Fibroblast of lung (primary cell): ENCODE results near the gene HSPBP1. TPM values are rescaled to one million over a fixed set of nuclear protein-coding genes. Genes with fewer than 3 reads are reported as not detected.

Source experiments
- DNase-seq, 2 donors: peaks; one replicate each; pipeline versions ENCODE4 v3.0.0 to v3.0.0-alpha.2; 2010; ENCODE audit warnings: low read depth in 2 of 2
- H2AFZ ChIP-seq: 2 replicates; pipeline ENCODE4 v1.5.1; 2012; ENCODE audit warnings: low read length, control low read depth, inconsistent platforms
- H3K27ac ChIP-seq: 2 replicates; pipeline ENCODE4 v1.5.1; 2011; ENCODE audit warnings: low read length, control low read depth; ENCODE audit not compliant: insufficient read depth
- H3K27me3 ChIP-seq: 2 replicates; pipeline ENCODE4 v1.5.1; 2011; ENCODE audit warnings: mild to moderate bottlenecking, low read length; ENCODE audit not compliant: control insufficient read depth, insufficient read depth
- H3K36me3 ChIP-seq: 2 replicates; pipeline ENCODE4 v1.5.1; 2011; ENCODE audit warnings: low read length; ENCODE audit not compliant: control insufficient read depth, insufficient read depth
- H3K4me1 ChIP-seq: 2 replicates; pipeline ENCODE4 v1.5.1; 2011; ENCODE audit warnings: low read length; ENCODE audit not compliant: control insufficient read depth, insufficient read depth; ENCODE audit errors: extremely low read depth
- H3K4me2 ChIP-seq: 2 replicates; pipeline ENCODE4 v1.5.1; 2011; ENCODE audit warnings: low read length, control low read depth; ENCODE audit not compliant: insufficient read depth; ENCODE audit errors: extremely low read depth
- H3K4me3 ChIP-seq, 4 experiments: fragments of 200-600 bp in 1 of 4; sonication (generic) in 1 of 4; replicated peaks in 1 of 4; 2 replicates each; pipeline ENCODE4 v1.5.1; 2011 to 2016; ENCODE audit warnings: low read length in 4 of 4, low read depth in 3 of 4, mild to moderate bottlenecking in 3 of 4, control low read depth in 2 of 4, inconsistent platforms in 1 of 4, mixed read lengths in 1 of 4; ENCODE audit not compliant: insufficient read depth in 1 of 4; ENCODE audit errors: control extremely low read depth in 1 of 4
- H3K79me2 ChIP-seq: 2 replicates; pipeline ENCODE4 v1.5.1; 2012; ENCODE audit warnings: mild to moderate bottlenecking, low read length, inconsistent platforms; ENCODE audit not compliant: control insufficient read depth, insufficient read depth
- H3K9ac ChIP-seq: 2 replicates; pipeline ENCODE4 v1.5.1; 2011; ENCODE audit warnings: mild to moderate bottlenecking, low read length, control low read depth; ENCODE audit not compliant: insufficient read depth
- H3K9me3 ChIP-seq: 2 replicates; pipeline ENCODE4 v1.5.1; 2012; ENCODE audit warnings: low read depth, low read length; ENCODE audit not compliant: control insufficient read depth, insufficient read depth
- H4K20me1 ChIP-seq: 2 replicates; pipeline ENCODE4 v1.5.1; 2011; ENCODE audit warnings: low read length; ENCODE audit not compliant: control insufficient read depth, insufficient read depth; ENCODE audit errors: extremely low read depth
- EZH2 ChIP-seq: IDR thresholded peaks from 2 replicates; pipeline ENCODE4 v1.5.1; 2012; ENCODE audit warnings: low read length, control low read depth, mild to moderate bottlenecking; ENCODE audit errors: missing control alignments
- polyA plus RNA-seq, 2 donors: library from polyadenylated mRNA; depleted of rRNA in 1 of 2; stranded (reverse) in 1 of 2; unstranded in 1 of 2; fragments of >200 nt; gene quantifications; 2 replicates each; pipeline ENCODE4 v1.2.1, GENCODE V29; 2011 to 2012; ENCODE audit warnings: missing spikeins in 1 of 2
- total RNA-seq: library from RNA; depleted of rRNA; stranded (reverse); fragments of >200 nt; gene quantifications from 2 replicates; pipeline ENCODE4 v1.2.1, GENCODE V29; 2014
- TF ChIP-seq, protein P1 (sequence below), 2 donors: IDR thresholded peaks in 1 of 2; conservative IDR thresholded peaks in 1 of 2; 1 replicate in 1 of 2; 2 replicates in 1 of 2; pipeline ENCODE4 v1.5.1; 2011 to 2012; ENCODE audit warnings: low read length in 2 of 2, control low read depth in 1 of 2, inconsistent platforms in 1 of 2, low read depth in 1 of 2, mild to moderate bottlenecking in 1 of 2

HSPBP1 gene
- total and polyA plus RNA-seq, 2 donors (not counting 1 experiment from before 2014, with no cell fraction given), result 12.5 to 21.5 TPM

DNA sequence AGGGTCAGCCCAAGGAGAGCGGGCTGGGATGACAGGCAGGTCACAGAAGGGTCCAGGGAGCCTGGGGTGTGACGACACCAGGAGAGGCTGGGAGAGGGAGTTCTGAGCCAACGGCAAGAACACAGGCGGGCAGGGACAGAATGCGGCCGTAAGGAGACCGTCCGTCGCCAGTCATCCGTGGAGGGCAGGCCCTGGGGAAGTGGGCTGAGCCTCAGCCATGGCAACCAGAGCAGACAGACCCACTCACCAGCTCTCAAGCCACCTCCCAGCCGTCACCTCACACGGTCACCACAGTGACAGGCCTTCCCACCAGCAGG lies 47.7 kb downstream of the HSPBP1 start:
- no peak overlapping the region for H3K9ac ChIP-seq
- no peaks in the 10 kb centered on the region for H3K79me2 ChIP-seq
- H3K36me3 ChIP-seq, result peaks cover 33% of the 10 kb centered on the region
- H3K27me3 ChIP-seq, result no peaks in the 10 kb centered on the region
- no peak overlapping the region for H3K4me2 ChIP-seq
- no peak overlapping the region for H3K27ac ChIP-seq
- no peak for TF ChIP-seq EZH2
- TF ChIP-seq, protein P1, sequence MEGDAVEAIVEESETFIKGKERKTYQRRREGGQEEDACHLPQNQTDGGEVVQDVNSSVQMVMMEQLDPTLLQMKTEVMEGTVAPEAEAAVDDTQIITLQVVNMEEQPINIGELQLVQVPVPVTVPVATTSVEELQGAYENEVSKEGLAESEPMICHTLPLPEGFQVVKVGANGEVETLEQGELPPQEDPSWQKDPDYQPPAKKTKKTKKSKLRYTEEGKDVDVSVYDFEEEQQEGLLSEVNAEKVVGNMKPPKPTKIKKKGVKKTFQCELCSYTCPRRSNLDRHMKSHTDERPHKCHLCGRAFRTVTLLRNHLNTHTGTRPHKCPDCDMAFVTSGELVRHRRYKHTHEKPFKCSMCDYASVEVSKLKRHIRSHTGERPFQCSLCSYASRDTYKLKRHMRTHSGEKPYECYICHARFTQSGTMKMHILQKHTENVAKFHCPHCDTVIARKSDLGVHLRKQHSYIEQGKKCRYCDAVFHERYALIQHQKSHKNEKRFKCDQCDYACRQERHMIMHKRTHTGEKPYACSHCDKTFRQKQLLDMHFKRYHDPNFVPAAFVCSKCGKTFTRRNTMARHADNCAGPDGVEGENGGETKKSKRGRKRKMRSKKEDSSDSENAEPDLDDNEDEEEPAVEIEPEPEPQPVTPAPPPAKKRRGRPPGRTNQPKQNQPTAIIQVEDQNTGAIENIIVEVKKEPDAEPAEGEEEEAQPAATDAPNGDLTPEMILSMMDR (conservative IDR thresholded peaks at IDR 0.05 in 1 of 2, IDR thresholded peaks at IDR 0.05 in 1 of 2; ENCODE audit: low read depth in 1 of 2, low read length in 2 of 2), result no peak
- H2AFZ ChIP-seq, result no peak overlapping the region
- H4K20me1 ChIP-seq, result no peaks in the 10 kb centered on the region
- no peaks in the 10 kb centered on the region for H3K4me1 ChIP-seq
- DNase-seq, result no peak
- H3K4me3 ChIP-seq, result no peak overlapping the region
- no peaks in the 10 kb centered on the region for H3K9me3 ChIP-seq

DNA sequence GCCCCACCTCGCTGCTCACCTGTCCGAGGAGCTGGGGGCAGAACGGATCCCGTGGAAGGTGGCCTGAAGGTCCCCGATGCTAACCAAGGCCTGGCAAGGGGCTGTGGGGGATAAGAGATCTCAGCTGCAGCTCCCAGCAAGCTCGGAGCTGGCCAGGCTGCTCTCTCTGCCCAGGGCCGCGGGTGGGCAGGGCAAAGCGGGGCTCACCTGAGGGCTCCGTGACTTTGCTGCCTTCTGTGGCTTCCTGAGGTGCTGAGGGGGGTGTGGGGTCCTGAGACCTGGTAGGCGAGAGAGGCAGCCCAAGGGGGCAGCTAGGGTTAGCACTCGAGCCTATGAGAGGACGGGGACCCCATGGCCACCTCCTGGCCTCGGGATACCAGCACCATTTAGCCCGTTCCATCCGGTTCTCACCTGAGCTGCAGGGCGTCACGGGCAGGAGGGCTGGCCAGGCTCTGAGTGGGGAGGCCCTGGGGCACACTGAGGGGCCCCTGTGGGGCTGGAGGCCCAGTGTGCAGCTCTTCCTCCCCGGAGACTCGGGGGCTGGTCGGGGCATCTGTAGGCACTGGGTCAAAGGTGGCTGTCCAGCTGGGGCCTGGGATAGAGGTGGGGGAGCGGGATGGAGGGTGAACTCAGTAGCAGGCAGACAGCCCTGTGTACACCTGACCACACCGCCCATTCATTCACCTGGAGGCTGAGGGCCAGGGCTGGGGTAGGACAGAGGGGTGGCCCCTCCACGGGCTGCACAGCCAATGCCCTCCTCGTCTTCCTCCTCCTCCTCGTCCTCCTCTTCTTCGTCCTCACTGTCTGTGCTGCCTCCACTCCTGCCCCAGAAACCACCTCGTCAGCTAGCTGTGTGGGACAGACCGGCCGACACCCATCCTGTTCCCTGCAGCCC lies 48.3 kb downstream of the HSPBP1 start:
- Histone ChIP-seq H3K4me2 (no peak overlapping the region), H4K20me1 (no peaks in the 10 kb centered on the region), H3K79me2 (no peaks in the 10 kb centered on the region), H3K4me1 (no peaks in the 10 kb centered on the region), H3K36me3 (peaks cover 34% of the 10 kb centered on the region), H3K4me3 (no peak overlapping the region), H2AFZ (no peak overlapping the region), H3K27ac (no peak overlapping the region), H3K27me3 (no peaks in the 10 kb centered on the region), H3K9me3 (no peaks in the 10 kb centered on the region), H3K9ac (no peak overlapping the region)
- no peak for DNase-seq
- no peak for TF ChIP-seq EZH2
- TF ChIP-seq, protein P1 (conservative IDR thresholded peaks at IDR 0.05 in 1 of 2, IDR thresholded peaks at IDR 0.05 in 1 of 2; ENCODE audit: low read depth in 1 of 2, low read length in 2 of 2), result no peak

DNA sequence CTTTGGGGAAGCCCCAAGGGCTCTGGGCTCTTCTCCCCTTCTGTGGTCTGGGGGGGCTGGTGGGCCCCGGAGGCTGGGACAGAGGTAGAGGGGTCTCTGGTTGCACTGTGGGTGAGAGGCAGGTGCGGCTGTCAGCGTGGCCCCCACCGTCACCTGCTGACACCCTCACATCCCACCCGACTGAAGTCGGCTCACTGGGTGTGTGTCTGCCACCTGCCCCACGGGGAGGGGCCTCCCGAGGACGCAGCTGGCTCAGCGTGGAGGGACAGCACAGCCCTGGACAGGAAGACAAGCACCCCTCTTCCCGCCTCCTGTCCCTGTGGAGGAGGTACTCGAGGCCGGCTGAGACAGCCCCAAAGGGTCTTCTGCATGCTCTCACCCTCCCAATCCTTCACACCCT lies 49.1 kb downstream of the HSPBP1 start:
- H3K9ac ChIP-seq, result no peak overlapping the region
- no peak overlapping the region for H3K4me3 ChIP-seq
- H3K4me2 ChIP-seq, result no peak overlapping the region
- no peaks in the 10 kb centered on the region for H3K79me2 ChIP-seq
- peaks cover 31% of the 10 kb centered on the region for H3K36me3 ChIP-seq
- DNase-seq, result no peak
- H3K27me3 ChIP-seq, result no peaks in the 10 kb centered on the region
- no peaks in the 10 kb centered on the region for H4K20me1 ChIP-seq
- TF ChIP-seq EZH2, result no peak
- TF ChIP-seq, protein P1 (conservative IDR thresholded peaks at IDR 0.05 in 1 of 2, IDR thresholded peaks at IDR 0.05 in 1 of 2; ENCODE audit: low read depth in 1 of 2, low read length in 2 of 2), result no peak
- no peaks in the 10 kb centered on the region for H3K4me1 ChIP-seq
- no peaks in the 10 kb centered on the region for H3K9me3 ChIP-seq
- no peak overlapping the region for H3K27ac ChIP-seq
- H2AFZ ChIP-seq, result no peak overlapping the region
